ENCODE data around the gene UTP11. TPM values are rescaled to one million over a fixed set of nuclear protein-coding genes. Genes with fewer than 3 reads are reported as not detected.
A peak's percentile ranks its signal among the peaks of the same experiment; 100 is the strongest.

Gene UTP11
- total RNA-seq, 1 experiment from 2014 or later: 48.1 TPM

DNA sequence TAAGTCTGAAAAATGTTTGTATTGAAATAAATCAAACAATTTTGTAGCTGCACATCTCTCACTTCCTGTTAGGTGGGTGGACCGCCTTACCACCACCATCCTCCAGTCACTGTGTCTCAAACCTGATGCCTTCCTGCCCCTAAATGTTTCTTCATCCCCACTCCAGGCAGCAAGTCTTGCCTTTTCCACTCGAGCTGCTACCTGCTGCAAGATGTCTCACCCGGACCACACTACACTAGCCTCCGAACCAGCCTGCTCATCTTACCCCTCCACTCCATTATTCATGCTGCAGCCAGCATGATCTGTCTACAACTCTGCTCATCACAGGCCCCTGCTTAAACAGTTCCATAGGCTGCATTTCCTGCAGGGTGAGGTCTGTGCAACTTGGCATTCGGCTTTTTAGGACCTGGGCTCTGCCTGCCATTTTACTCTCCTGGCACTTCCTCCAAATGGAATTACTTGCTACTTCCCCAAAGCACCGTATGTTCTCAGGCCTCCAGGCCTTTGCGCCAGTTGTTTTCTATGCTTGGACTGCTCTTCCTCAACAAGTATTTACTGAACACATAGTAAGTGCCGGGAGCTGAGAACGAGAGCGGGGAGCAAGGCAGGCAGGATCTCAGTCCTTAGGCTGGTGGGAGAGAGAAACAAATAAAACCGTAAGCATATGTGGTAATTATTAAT, 17.5 kb upstream of the UTP11 start:
- no peak for DNase-seq
- no peaks in the 10 kb centered on the region for H3F3A ChIP-seq (ENCODE audit: low read length, unreplicated experiment)
- no peak overlapping the region for H3K27ac ChIP-seq (ENCODE audit: low read length)
- no peaks in the 10 kb centered on the region for H3K27me3 ChIP-seq (ENCODE audit: low read length)
- no peaks in the 10 kb centered on the region; the same call in 1 of the 2 replicates for H3K36me3 ChIP-seq (ENCODE audit: low read depth, low read length)
- ATAC-seq: no peak
- intact Hi-C loops (cut with micrococcal nuclease): no loop called here
- POLR2A ChIA-PET (ENCODE audit: unreplicated experiment): no interaction called here
- no peak overlapping the region for H2AFZ ChIP-seq (ENCODE audit: low read length)
- H3K9ac ChIP-seq (ENCODE audit: low read length): no peak overlapping the region
- H3K9me2 ChIP-seq (replicated peaks; ENCODE audit: low read length): no peaks in the 10 kb centered on the region
- BruUV-seq (replicated peaks): TSS peak; percentile 16
- H4K20me1 ChIP-seq (ENCODE audit: low read length): no peaks in the 10 kb centered on the region
- no peak overlapping the region for H3K4me2 ChIP-seq (ENCODE audit: low read length)
- CTCF ChIA-PET: no interaction called here
- no peak overlapping the region for H3K4me3 ChIP-seq (ENCODE audit: low read length)
- H3K9me3 ChIP-seq (ENCODE audit: low read length): no peaks in the 10 kb centered on the region
- TF ChIP-seq, protein P1, sequence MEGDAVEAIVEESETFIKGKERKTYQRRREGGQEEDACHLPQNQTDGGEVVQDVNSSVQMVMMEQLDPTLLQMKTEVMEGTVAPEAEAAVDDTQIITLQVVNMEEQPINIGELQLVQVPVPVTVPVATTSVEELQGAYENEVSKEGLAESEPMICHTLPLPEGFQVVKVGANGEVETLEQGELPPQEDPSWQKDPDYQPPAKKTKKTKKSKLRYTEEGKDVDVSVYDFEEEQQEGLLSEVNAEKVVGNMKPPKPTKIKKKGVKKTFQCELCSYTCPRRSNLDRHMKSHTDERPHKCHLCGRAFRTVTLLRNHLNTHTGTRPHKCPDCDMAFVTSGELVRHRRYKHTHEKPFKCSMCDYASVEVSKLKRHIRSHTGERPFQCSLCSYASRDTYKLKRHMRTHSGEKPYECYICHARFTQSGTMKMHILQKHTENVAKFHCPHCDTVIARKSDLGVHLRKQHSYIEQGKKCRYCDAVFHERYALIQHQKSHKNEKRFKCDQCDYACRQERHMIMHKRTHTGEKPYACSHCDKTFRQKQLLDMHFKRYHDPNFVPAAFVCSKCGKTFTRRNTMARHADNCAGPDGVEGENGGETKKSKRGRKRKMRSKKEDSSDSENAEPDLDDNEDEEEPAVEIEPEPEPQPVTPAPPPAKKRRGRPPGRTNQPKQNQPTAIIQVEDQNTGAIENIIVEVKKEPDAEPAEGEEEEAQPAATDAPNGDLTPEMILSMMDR (conservative IDR thresholded peaks at IDR 0.05; ENCODE audit: low read depth, low read length): no peak
- TF ChIP-seq EZH2phosphoT487 (IDR thresholded peaks at IDR 0.05; ENCODE audit: borderline replicate concordance, low read length) (no peak), EZH2 (IDR thresholded peaks at IDR 0.05; ENCODE audit: low read length, unreplicated experiment) (no peak)
- no peaks in the 10 kb centered on the region for H3K79me2 ChIP-seq (ENCODE audit: low read length)
- peaks cover 13% of the 10 kb centered on the region for H3K4me1 ChIP-seq (ENCODE audit: insufficient read depth, low read length)

DNA sequence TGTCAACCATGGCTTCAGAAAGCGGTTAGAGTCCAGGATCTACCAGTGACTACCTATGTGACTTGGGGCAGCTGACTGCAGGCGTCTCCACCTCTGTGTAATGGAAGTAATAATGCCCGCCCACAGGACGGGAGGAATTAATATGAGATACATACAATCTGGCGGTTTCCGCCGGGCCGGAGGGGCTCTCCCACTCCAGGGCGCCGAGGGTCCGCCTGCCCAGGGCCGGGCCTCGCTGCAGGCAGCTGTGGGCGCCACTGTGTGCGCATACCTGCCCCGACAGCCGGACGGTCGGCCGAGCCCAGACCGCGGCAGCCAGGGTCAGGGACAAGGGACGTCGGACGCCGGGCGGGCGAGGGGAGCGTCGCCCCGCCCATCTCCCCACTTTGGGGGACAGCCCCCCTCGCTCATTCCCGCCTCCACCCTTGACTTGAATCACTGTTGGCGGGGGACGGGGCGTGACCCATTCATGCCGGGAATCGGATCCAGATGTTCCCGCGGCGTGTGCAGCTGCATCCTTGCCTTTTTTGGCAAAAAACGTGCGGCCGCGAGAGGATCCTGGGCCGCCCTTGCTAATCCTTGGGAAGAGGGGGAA, 16.7 kb upstream of the UTP11 start:
- TF ChIP-seq EZH2 (IDR thresholded peaks at IDR 0.05; ENCODE audit: low read length, unreplicated experiment): no peak
- no peak for TF ChIP-seq EZH2phosphoT487 (IDR thresholded peaks at IDR 0.05; ENCODE audit: borderline replicate concordance, low read length)
- TF ChIP-seq, protein P1 (conservative IDR thresholded peaks at IDR 0.05; ENCODE audit: low read depth, low read length): no peak
- no peak overlapping the region for H3K27ac ChIP-seq (ENCODE audit: low read length)
- H3K4me1 ChIP-seq (ENCODE audit: insufficient read depth, low read length): peaks cover 21% of the 10 kb centered on the region
- no peaks in the 10 kb centered on the region for H3F3A ChIP-seq (ENCODE audit: low read length, unreplicated experiment)
- H3K9ac ChIP-seq (ENCODE audit: low read length): no peak overlapping the region
- BruUV-seq (replicated peaks): no TSS peak
- no peak for DNase-seq
- H3K4me2 ChIP-seq (ENCODE audit: low read length): peak overlapping the region; percentile 26; the same call in 1 of the 2 replicates
- ChIA-PET CTCF (no interaction called here), POLR2A (ENCODE audit: unreplicated experiment) (no interaction called here)
- no peak overlapping the region for H3K4me3 ChIP-seq (ENCODE audit: low read length)
- no peaks in the 10 kb centered on the region for H3K9me2 ChIP-seq (replicated peaks; ENCODE audit: low read length)
- no peaks in the 10 kb centered on the region; the same call in 1 of the 2 replicates for H3K36me3 ChIP-seq (ENCODE audit: low read depth, low read length)
- H3K27me3 ChIP-seq (ENCODE audit: low read length): no peaks in the 10 kb centered on the region
- ATAC-seq: no peak; the same call in 1 of the 2 replicates
- H3K79me2 ChIP-seq (ENCODE audit: low read length): no peaks in the 10 kb centered on the region
- H4K20me1 ChIP-seq (ENCODE audit: low read length): no peaks in the 10 kb centered on the region
- no peak overlapping the region for H2AFZ ChIP-seq (ENCODE audit: low read length)
- intact Hi-C loops (cut with micrococcal nuclease): no loop called here
- no peaks in the 10 kb centered on the region for H3K9me3 ChIP-seq (ENCODE audit: low read length)
